GM18909 (cell line): Measurements from ENCODE around the gene TKT.
"Not testable (repeated sequence)": the region's sequence is repeated elsewhere in the genome, so short reads cannot be mapped to it uniquely, and the experiment has no call there.

Experiments used
- ATAC-seq: cut with Tn5 transposase; IDR thresholded peaks from one replicate; pipeline ENCODE4 v1.9.1; 2021; ENCODE audit warnings: mild to moderate bottlenecking; ENCODE audit not compliant: unreplicated experiment, poor library complexity

Gene TKT

GRCh38 chr3:53255775-53256703 lies at the start of gene TKT:
TKT (minus strand) TSS chr3:53256022; CDS start chr3:53255942, 80 bp downstream.
- peak; percentile 52 for ATAC-seq

- no peak for ATAC-seq
Observed at GRCh38 chr3:53303957-53304356, 48.1 kb upstream of the TKT start.

- no peak for ATAC-seq
Observed at GRCh38 chr3:53303549-53303948, 47.7 kb upstream of the TKT start.

- ATAC-seq: no peak
Observed at GRCh38 chr3:53300826-53301225, 45.0 kb upstream of the TKT start.

GRCh38 chr3:53299611-53300023 lies 43.8 kb upstream of the TKT start:
- ATAC-seq: not testable (repeated sequence)

GRCh38 chr3:53295410-53295809 lies 39.6 kb upstream of the TKT start:
- ATAC-seq: no peak

- no peak for ATAC-seq
Observed at GRCh38 chr3:53293867-53294266, 38.0 kb upstream of the TKT start.

- ATAC-seq: no peak
Observed at GRCh38 chr3:53288214-53288613, 32.4 kb upstream of the TKT start.

GRCh38 chr3:53287131-53287629 lies 31.4 kb upstream of the TKT start:
- ATAC-seq: no peak

- no peak for ATAC-seq
Observed at GRCh38 chr3:53286727-53287126, 30.9 kb upstream of the TKT start.

- no peak for ATAC-seq
Observed at GRCh38 chr3:53282581-53282980, 26.8 kb upstream of the TKT start.

- no peak for ATAC-seq
Observed at GRCh38 chr3:53278667-53279066, 22.8 kb upstream of the TKT start.

- ATAC-seq: no peak
Observed at GRCh38 chr3:53274938-53275605, 19.2 kb upstream of the TKT start.

GRCh38 chr3:53273146-53273670 lies 17.4 kb upstream of the TKT start:
- ATAC-seq: no peak

- peak; percentile 60 for ATAC-seq
Observed at GRCh38 chr3:53269888-53270880, 14.4 kb upstream of the TKT start.

GRCh38 chr3:53269193-53269592 lies 13.4 kb upstream of the TKT start:
- not testable (repeated sequence) for ATAC-seq

GRCh38 chr3:53267766-53268165 lies 11.9 kb upstream of the TKT start:
- no peak for ATAC-seq

GRCh38 chr3:53264718-53265117 lies 8.9 kb upstream of the TKT start:
- no peak for ATAC-seq

GRCh38 chr3:53263907-53264306 lies 8.1 kb upstream of the TKT start:
- ATAC-seq: no peak

GRCh38 chr3:53261712-53262111 lies 5.9 kb upstream of the TKT start:
- no peak for ATAC-seq
